GM12801 (cell line): ENCODE results near the gene NOP56.

Experiments used
- TF ChIP-seq, protein P1 (sequence below): IDR thresholded peaks from one replicate; pipeline ENCODE4 v1.5.1; 2011; ENCODE audit warnings: control low read depth; ENCODE audit not compliant: insufficient read length; ENCODE audit errors: extremely low read depth

NOP56 gene

DNA sequence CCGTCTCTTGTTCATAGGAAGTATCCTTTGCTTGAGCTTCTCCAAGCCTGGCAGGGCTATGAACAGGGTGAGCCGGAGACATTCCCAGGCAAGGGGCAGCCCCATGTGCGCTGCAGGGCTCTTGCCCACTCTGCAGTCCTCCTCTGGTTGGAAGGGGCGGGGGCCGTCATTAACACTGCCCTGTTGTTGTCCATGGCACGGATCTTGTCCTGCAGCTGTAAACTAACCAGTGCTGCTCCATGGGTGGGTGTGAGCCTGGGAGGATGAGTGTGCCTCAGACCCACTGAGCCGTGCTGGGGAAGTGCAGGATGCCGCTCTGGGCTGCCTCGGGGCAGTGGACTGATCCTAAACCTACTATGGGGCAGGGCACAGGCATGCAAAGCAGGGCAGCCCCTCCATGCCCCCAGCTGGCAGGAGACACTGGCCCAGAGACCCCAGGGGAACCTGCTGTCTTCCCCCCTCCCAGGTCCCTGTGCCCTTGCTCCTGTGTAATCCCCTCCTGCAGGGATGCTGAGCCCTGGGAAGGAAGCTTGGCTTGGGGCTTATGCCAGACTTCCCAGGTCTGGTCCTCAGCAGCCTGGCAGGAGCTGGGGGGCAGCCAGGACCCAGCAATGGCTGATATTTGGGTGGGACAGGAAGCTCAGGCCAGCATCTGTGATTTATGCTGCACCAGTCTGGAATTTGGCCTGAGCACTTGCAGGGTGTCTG is 48.6 kb downstream of the NOP56 start:
- TF ChIP-seq, protein P1, sequence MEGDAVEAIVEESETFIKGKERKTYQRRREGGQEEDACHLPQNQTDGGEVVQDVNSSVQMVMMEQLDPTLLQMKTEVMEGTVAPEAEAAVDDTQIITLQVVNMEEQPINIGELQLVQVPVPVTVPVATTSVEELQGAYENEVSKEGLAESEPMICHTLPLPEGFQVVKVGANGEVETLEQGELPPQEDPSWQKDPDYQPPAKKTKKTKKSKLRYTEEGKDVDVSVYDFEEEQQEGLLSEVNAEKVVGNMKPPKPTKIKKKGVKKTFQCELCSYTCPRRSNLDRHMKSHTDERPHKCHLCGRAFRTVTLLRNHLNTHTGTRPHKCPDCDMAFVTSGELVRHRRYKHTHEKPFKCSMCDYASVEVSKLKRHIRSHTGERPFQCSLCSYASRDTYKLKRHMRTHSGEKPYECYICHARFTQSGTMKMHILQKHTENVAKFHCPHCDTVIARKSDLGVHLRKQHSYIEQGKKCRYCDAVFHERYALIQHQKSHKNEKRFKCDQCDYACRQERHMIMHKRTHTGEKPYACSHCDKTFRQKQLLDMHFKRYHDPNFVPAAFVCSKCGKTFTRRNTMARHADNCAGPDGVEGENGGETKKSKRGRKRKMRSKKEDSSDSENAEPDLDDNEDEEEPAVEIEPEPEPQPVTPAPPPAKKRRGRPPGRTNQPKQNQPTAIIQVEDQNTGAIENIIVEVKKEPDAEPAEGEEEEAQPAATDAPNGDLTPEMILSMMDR, result no peak

DNA sequence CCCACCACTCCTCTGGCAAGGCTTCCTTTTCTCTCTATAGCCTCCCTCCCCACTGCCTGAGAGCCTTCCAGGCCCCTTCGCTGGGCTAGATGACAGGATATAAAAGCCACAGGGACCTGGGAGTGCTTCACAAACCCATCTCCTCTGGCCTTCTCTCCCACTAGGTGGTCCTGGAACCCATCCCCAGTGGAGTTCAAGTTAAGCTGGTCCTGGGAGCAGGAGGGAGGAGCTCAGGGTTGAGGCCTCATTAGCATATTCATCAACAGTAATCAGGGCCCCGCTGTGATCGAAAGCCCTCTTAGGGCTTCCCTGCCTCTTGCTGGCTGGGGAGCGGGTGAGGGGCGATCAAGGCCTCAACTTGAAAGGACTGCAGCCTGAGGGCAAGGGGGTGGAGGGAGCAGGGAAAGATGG is 49.2 kb downstream of the NOP56 start:
- TF ChIP-seq, protein P1, result no peak

DNA sequence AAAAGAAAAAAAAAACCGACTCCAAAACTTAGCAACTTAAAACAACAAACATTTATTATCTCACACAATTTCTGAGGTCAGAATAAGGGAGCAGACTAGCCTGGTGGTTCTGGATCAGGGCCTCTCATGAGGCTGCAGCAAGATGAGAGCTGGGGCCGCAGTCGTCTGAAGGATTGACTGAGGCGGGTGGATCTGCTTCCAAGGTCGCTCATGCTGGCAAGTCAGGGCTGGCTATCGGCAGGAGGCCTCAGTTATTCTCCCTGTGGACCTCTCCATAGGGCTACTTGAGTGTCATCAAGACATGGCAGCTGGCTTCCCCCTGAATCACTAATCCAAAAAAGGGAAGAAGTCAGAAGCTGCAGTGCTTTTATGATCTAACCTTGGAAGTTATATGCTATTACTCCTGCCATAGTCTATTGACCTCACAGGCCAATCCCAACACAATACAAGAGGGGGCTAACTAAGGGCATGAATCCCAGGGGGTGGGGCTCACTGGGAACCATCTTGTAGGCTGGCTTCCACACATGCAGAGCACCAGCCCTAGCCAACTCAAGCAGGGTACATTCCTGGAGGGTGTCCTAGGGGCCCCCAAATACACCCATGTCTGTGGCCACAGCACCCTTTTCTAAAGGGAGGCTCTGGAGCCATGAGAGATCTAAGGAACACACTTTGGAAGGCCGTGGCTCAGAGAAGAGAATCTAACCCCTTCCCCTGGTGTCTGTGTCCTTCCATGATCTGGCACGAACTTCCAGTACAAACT is 51.5 kb downstream of the NOP56 start:
- TF ChIP-seq, protein P1, result no peak

DNA sequence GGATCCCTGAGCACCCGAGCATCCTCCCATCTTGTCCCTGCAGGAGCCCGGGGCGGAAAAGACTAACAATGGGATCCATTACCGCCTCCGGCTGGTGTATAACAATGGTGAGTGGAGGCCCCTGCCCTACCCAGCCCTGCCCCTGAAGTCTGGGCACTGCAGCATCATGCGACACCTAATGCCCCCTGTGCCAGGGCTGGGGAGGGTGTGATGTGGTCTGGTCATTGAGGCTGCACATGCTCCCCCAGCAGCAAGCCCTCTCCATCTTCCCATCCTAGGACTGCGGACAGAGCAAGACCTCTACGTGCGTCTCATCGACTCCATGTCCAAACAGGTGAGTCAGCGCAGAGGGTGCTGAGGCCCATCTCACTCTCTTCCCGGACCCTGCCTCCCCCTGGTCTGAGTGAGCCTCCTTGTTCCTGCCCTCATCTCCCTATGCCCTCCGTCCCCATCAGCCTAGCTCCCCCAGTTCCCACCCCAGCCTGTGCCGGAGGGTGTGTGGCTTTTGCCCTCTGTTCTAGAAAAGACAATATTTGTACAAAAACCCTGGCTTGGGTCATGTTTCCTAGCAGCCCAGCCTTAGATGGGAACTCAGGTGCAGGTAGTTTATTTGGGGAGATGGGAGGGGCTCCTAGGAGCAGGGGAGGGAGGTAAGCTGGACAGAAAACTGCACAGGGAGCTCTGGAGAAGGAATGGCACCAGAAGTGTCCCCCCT is 53.7 kb downstream of the NOP56 start:
- TF ChIP-seq, protein P1, result no peak

DNA sequence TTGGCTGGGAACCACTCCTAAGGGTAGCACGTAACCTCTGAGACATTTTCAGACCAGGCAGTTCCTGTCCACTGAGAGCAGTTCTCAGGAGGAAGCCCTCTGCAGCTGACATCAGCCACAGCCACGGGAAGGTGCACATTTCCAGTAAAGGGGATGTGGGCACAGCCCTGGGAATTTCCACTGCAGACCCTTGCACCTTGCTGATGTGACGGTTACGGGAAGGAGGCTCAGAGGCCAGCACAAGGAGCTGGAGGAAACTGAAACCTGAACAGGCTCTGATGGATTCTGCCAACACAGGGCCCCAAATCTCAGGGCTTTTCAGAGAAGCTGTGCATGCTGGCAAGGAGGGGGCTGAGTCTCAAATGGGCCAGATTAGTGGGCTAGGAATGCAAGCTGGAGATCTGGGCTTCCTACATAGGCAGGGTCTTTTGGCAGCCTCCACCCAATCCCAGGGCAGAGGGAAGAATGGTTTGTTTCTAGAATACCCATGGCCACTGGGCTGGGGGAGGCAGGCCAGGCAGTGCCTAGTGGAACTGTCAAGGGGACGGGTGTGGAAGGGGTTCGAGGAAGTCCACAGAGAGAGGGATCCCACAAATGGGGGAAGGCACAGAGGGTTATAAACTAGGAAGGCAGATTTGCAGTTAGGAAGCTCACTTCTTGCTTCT is 54.4 kb downstream of the NOP56 start:
- TF ChIP-seq, protein P1, result no peak

DNA sequence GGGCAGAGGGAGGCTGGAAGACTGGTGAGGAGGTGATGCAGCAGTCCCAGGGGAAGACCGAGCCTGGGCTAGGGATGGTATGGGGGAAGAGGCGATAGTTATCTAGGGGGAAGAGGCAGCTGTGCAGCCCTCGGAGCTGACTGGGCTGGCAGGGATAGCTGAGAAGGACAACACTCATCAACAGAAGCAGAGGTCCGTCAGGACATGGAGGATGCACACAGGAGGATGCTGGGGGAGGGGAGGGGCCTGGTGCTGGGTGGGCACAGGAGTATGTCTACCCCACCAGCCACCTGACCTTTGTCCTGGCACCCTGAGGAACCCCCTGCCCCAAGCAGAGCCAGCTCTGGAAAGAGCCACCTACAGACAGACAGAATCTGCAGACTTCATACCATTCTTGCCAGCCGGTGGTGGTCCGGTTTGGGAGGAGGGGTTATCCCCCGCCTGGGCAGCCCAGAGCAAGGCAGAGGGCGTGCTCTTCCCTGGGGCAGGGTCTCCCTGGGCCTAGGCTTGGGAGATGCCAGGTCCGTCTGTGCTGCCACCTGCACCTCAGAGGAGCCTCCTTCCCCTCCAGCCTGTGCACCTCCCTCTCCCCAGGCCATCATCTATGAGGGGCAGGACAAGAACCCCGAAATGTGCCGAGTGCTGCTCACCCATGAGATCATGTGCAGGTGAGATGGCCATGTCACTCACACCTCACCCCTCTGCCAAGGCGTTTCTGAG is 55.1 kb downstream of the NOP56 start:
- TF ChIP-seq, protein P1, result no peak
